Neural cell (in vitro differentiated cells): Measurements from ENCODE around the gene ATF6. TPM values are rescaled to one million over a fixed set of nuclear protein-coding genes. Genes with fewer than 3 reads are reported as not detected.

ENCODE experiments used
- H2AFZ ChIP-seq: fragments of 200-600, 300-800 bp; sonication (generic), shearing (Covaris generic); 2 replicates; pipeline ENCODE4 v1.6.0; 2014; ENCODE audit warnings: low read depth, mild to moderate bottlenecking, antibody characterized with exemption, low read length, moderate library complexity
- H3F3A ChIP-seq: fragments of 200-600 bp; shearing (Covaris generic); 2 replicates; pipeline ENCODE4 v1.6.1; 2016; ENCODE audit warnings: mild to moderate bottlenecking, moderate library complexity, mixed read lengths, antibody characterized with exemption, low read length; ENCODE audit not compliant: insufficient read depth, poor library complexity, severe bottlenecking
- H3K27ac ChIP-seq: fragments of 200-600, 300-800 bp; sonication (generic), shearing (Covaris generic); 2 replicates; pipeline ENCODE4 v1.5.1; 2014; ENCODE audit warnings: mild to moderate bottlenecking, low read length, moderate library complexity
- H3K27me3 ChIP-seq: fragments of 300-800, 200-600 bp; sonication (generic), shearing (Covaris generic); 2 replicates; pipeline ENCODE4 v1.6.0; 2014; ENCODE audit warnings: mild to moderate bottlenecking, low read depth, low read length, moderate library complexity; ENCODE audit not compliant: insufficient read depth
- H3K36me3 ChIP-seq: fragments of 300-800, 200-600 bp; sonication (generic), shearing (Covaris generic); 2 replicates; pipeline ENCODE4 v1.5.1; 2014; ENCODE audit warnings: mild to moderate bottlenecking, antibody characterized with exemption, low read length, moderate library complexity; ENCODE audit not compliant: insufficient read depth
- H3K4me2 ChIP-seq: fragments of 300-800, 200-600 bp; sonication (generic), shearing (Covaris generic); 2 replicates; pipeline ENCODE4 v1.6.0; 2014; ENCODE audit warnings: mild to moderate bottlenecking, low read length
- H3K4me3 ChIP-seq: fragments of 300-800, 200-600 bp; sonication (generic), shearing (Covaris generic); 2 replicates; pipeline ENCODE4 v1.5.1; 2014; ENCODE audit warnings: mild to moderate bottlenecking, low read length, moderate library complexity
- H3K79me2 ChIP-seq: fragments of 200-600 bp; shearing (Covaris generic); replicated peaks from 2 replicates; pipeline ENCODE4 v1.6.0; 2014; ENCODE audit warnings: mild to moderate bottlenecking, low read length, moderate library complexity; ENCODE audit not compliant: insufficient read depth
- H3K9ac ChIP-seq: fragments of 300-800, 200-600 bp; sonication (generic), shearing (Covaris generic); 2 replicates; pipeline ENCODE4 v1.6.1; 2016; ENCODE audit warnings: mild to moderate bottlenecking, low read length, mixed read lengths
- H3K9me2 ChIP-seq: fragments of 200-600 bp; shearing (Covaris generic); 2 replicates; pipeline ENCODE4 v1.6.1; 2016; ENCODE audit warnings: mild to moderate bottlenecking, low read length, mixed read lengths; ENCODE audit not compliant: insufficient read depth
- H3K9me3 ChIP-seq: fragments of 200-600, 300-800 bp; sonication (generic), shearing (Covaris generic); 2 replicates; pipeline ENCODE4 v1.6.1; 2016; ENCODE audit warnings: mild to moderate bottlenecking, mixed run types, low read length, moderate library complexity, mixed read lengths
- H4K20me1 ChIP-seq: fragments of 200-600 bp; shearing (Covaris generic); 2 replicates; pipeline ENCODE4 v1.6.1; 2016; ENCODE audit warnings: mild to moderate bottlenecking, mixed run types; ENCODE audit not compliant: insufficient read depth
- CTCF ChIP-seq: fragments of 450-650 bp; IDR thresholded peaks from 2 replicates; pipeline ENCODE4 v1.5.1; 2014; ENCODE audit warnings: antibody characterized with exemption, mild to moderate bottlenecking, moderate library complexity; ENCODE audit not compliant: poor library complexity, severe bottlenecking
- EP300 ChIP-seq: fragments of 450-650 bp; conservative IDR thresholded peaks from 2 replicates; pipeline ENCODE4 v1.6.1; 2014; ENCODE audit warnings: antibody characterized with exemption, mild to moderate bottlenecking, moderate library complexity; ENCODE audit not compliant: poor library complexity, severe bottlenecking
- EZH2 ChIP-seq: fragments of 200-600, 300-800 bp; shearing (Covaris generic), sonication (generic); IDR thresholded peaks from 2 replicates; pipeline ENCODE4 v1.6.1; 2014; ENCODE audit warnings: antibody characterized with exemption, low read length, borderline replicate concordance, mild to moderate bottlenecking; ENCODE audit not compliant: insufficient read depth, poor library complexity, severe bottlenecking
- MXI1 ChIP-seq: fragments of 450-650 bp; conservative IDR thresholded peaks from 2 replicates; pipeline ENCODE4 v1.6.1; 2014; ENCODE audit warnings: antibody characterized with exemption, mild to moderate bottlenecking; ENCODE audit not compliant: poor library complexity, severe bottlenecking
- POLR2AphosphoS5 ChIP-seq: IDR thresholded peaks from 2 replicates; pipeline ENCODE4 v1.6.1; 2012
- RAD21 ChIP-seq: fragments of 450-650 bp; conservative IDR thresholded peaks from 2 replicates; pipeline ENCODE4 v1.6.1; 2014; ENCODE audit warnings: antibody characterized with exemption, mild to moderate bottlenecking, moderate library complexity
- REST ChIP-seq: IDR thresholded peaks from 2 replicates; pipeline ENCODE4 v1.6.1; 2012; ENCODE audit warnings: borderline replicate concordance
- SMC3 ChIP-seq: fragments of 450-650 bp; conservative IDR thresholded peaks from 2 replicates; pipeline ENCODE4 v1.6.1; 2014; ENCODE audit warnings: antibody characterized with exemption, mild to moderate bottlenecking, moderate library complexity; ENCODE audit not compliant: poor library complexity
- TAF1 ChIP-seq: IDR thresholded peaks from 2 replicates; pipeline ENCODE4 v1.6.1; 2012; ENCODE audit warnings: low read depth
- polyA plus RNA-seq: library from polyadenylated mRNA; depleted of rRNA; stranded (reverse); fragments of >200 nt; gene quantifications from 2 replicates; pipeline ENCODE4 v1.2.3, GENCODE V29; 2014

ATF6 gene
- polyA plus RNA-seq, 1 donor from 2014 or later, result 16.6 TPM

- Histone ChIP-seq H2AFZ (no peak overlapping the region), H3K27me3 (no peaks in the 10 kb centered on the region), H3K79me2 (no peaks in the 10 kb centered on the region), H4K20me1 (no peaks in the 10 kb centered on the region), H3K4me3 (no peak overlapping the region), H3F3A (no peaks in the 10 kb centered on the region), H3K27ac (no peak overlapping the region), H3K9ac (no peak overlapping the region), H3K9me3 (no peaks in the 10 kb centered on the region), H3K36me3 (no peaks in the 10 kb centered on the region), H3K9me2 (no peaks in the 10 kb centered on the region), H3K4me2 (no peak overlapping the region)
- no peak for TF ChIP-seq POLR2AphosphoS5
- TF ChIP-seq RAD21, result no peak
- TF ChIP-seq EP300, result no peak
- no peak for TF ChIP-seq SMC3
- no peak for TF ChIP-seq TAF1
- no peak for TF ChIP-seq CTCF
Observed at GRCh38 chr1:161834967-161835550, 68.9 kb downstream of the ATF6 start.

GRCh38 chr1:161836018-161836417 lies 69.9 kb downstream of the ATF6 start:
- Histone ChIP-seq H4K20me1 (no peaks in the 10 kb centered on the region), H3K4me3 (no peak overlapping the region), H3K9ac (no peak overlapping the region), H3K79me2 (no peaks in the 10 kb centered on the region), H3K27ac (no peak overlapping the region), H3F3A (no peaks in the 10 kb centered on the region), H3K36me3 (no peaks in the 10 kb centered on the region), H3K9me3 (no peaks in the 10 kb centered on the region), H3K27me3 (no peaks in the 10 kb centered on the region), H2AFZ (no peak overlapping the region), H3K9me2 (no peaks in the 10 kb centered on the region), H3K4me2 (no peak overlapping the region)
- TF ChIP-seq POLR2AphosphoS5 (no peak), EZH2 (no peak), RAD21 (no peak)

GRCh38 chr1:161838362-161838761 lies 72.2 kb downstream of the ATF6 start:
- no peak overlapping the region for H3K9ac ChIP-seq
- no peaks in the 10 kb centered on the region for H3K9me3 ChIP-seq
- H2AFZ ChIP-seq, result no peak overlapping the region
- H3F3A ChIP-seq, result no peaks in the 10 kb centered on the region
- H3K27ac ChIP-seq, result no peak overlapping the region
- H3K79me2 ChIP-seq, result no peaks in the 10 kb centered on the region
- TF ChIP-seq SMC3 (no peak), MXI1 (no peak), REST (no peak), CTCF (no peak), RAD21 (no peak), TAF1 (no peak), POLR2AphosphoS5 (no peak), EZH2 (no peak), EP300 (no peak)
- no peaks in the 10 kb centered on the region for H4K20me1 ChIP-seq
- no peaks in the 10 kb centered on the region for H3K27me3 ChIP-seq
- no peaks in the 10 kb centered on the region for H3K9me2 ChIP-seq
- no peak overlapping the region for H3K4me2 ChIP-seq
- no peak overlapping the region for H3K4me3 ChIP-seq
- no peaks in the 10 kb centered on the region for H3K36me3 ChIP-seq
